HL-60 (cell line): ENCODE measurements around the gene CLDN3.

Experiments used
- POLR2AphosphoS5 ChIP-seq: IDR thresholded peaks from 2 replicates; pipeline ENCODE4 v1.6.1; 2012; ENCODE audit warnings: low read depth
- TF ChIP-seq, protein P1 (sequence below): IDR thresholded peaks from one replicate; pipeline ENCODE4 v1.5.1; 2011; ENCODE audit warnings: low read length, control low read depth, inconsistent platforms; ENCODE audit not compliant: insufficient read depth

DNA sequence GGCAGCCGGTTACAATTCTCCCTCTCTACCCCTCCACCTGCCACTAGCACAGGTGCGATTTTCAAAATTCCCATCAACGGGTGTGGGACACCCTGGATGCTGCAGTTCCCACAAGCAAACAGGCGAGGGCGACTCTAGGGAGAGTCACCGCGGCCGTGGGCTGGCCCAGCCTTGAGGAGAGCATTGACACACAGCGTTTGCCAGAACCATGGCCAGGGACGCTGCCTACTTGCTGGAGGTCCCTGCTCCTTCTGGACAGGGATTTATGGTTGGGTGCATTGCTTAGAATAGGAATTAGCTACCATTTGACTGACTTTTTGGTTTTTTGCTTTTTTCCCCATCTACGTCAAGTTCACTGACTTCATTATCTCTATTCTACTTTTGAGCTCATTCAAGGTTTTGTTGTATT lies 41.7 kb upstream of the CLDN3 start:
- TF ChIP-seq, protein P1, sequence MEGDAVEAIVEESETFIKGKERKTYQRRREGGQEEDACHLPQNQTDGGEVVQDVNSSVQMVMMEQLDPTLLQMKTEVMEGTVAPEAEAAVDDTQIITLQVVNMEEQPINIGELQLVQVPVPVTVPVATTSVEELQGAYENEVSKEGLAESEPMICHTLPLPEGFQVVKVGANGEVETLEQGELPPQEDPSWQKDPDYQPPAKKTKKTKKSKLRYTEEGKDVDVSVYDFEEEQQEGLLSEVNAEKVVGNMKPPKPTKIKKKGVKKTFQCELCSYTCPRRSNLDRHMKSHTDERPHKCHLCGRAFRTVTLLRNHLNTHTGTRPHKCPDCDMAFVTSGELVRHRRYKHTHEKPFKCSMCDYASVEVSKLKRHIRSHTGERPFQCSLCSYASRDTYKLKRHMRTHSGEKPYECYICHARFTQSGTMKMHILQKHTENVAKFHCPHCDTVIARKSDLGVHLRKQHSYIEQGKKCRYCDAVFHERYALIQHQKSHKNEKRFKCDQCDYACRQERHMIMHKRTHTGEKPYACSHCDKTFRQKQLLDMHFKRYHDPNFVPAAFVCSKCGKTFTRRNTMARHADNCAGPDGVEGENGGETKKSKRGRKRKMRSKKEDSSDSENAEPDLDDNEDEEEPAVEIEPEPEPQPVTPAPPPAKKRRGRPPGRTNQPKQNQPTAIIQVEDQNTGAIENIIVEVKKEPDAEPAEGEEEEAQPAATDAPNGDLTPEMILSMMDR = peak; percentile 76
- no peak for TF ChIP-seq POLR2AphosphoS5
